NCI-H187 (cell line): ENCODE measurements around the gene PODN.

Experiments used
- DNase-seq, 2 experiments: peaks; one replicate each; lab custom pipeline; 2025; lab: John Stamatoyannopoulos, UW

The PODN gene

GRCh38 chr1:53114581-53115400 lies 52.8 kb downstream of the PODN start:
- DNase-seq = no peak

- no peak for DNase-seq
Observed at GRCh38 chr1:53115403-53116306, 53.6 kb downstream of the PODN start.

GRCh38 chr1:53116307-53116810 lies 54.3 kb downstream of the PODN start:
- DNase-seq = no peak

GRCh38 chr1:53116933-53117600 lies 55.1 kb downstream of the PODN start:
- no peak for DNase-seq

GRCh38 chr1:53117836-53118235 lies 55.8 kb downstream of the PODN start:
- DNase-seq = no peak

GRCh38 chr1:53120659-53121058 lies 58.6 kb downstream of the PODN start:
- no peak for DNase-seq

GRCh38 chr1:53121319-53122172 lies 59.5 kb downstream of the PODN start:
- DNase-seq = no peak

- no peak for DNase-seq
Observed at GRCh38 chr1:53122201-53122885, 60.3 kb downstream of the PODN start.

GRCh38 chr1:53122961-53123413 lies 61.0 kb downstream of the PODN start:
- DNase-seq = no peak

- no peak for DNase-seq
Observed at GRCh38 chr1:53123453-53124140, 61.6 kb downstream of the PODN start.

GRCh38 chr1:53125122-53125521 lies 63.1 kb downstream of the PODN start:
- no peak for DNase-seq

- no peak for DNase-seq
Observed at GRCh38 chr1:53125623-53126360, 63.8 kb downstream of the PODN start.

GRCh38 chr1:53126495-53126894 lies 64.5 kb downstream of the PODN start:
- DNase-seq = no peak

- DNase-seq = no peak
Observed at GRCh38 chr1:53127546-53127945, 65.5 kb downstream of the PODN start.

GRCh38 chr1:53128401-53128800 lies 66.4 kb downstream of the PODN start:
- DNase-seq = no peak

- no peak for DNase-seq
Observed at GRCh38 chr1:53129891-53130597, 68.0 kb downstream of the PODN start.

GRCh38 chr1:53130598-53130877 lies 68.5 kb downstream of the PODN start:
- DNase-seq = no peak

- no peak for DNase-seq
Observed at GRCh38 chr1:53130878-53131589, 69.0 kb downstream of the PODN start.
